HG02623 (cell line): Measurements from ENCODE around the gene SEPHS1.
"Not testable (repeated sequence)": the region's sequence is repeated elsewhere in the genome, so short reads cannot be mapped to it uniquely, and the experiment has no call there.

Experiments used
- ATAC-seq: cut with Tn5 transposase; IDR thresholded peaks from one replicate; pipeline ENCODE4 v1.9.1; 2021; ENCODE audit warnings: moderate library complexity; ENCODE audit not compliant: unreplicated experiment

SEPHS1 gene

GRCh38 chr10:13291821-13292773 is 56.0 kb downstream of the SEPHS1 start:
- ATAC-seq, result no peak

GRCh38 chr10:13291061-13291460 is 57.0 kb downstream of the SEPHS1 start:
- no peak for ATAC-seq

GRCh38 chr10:13284050-13284449 is 64.0 kb downstream of the SEPHS1 start:
- no peak for ATAC-seq

GRCh38 chr10:13282348-13282747 is 65.7 kb downstream of the SEPHS1 start:
- not testable (repeated sequence) for ATAC-seq

- ATAC-seq, result no peak
Measured at GRCh38 chr10:13276749-13277365, 71.2 kb downstream of the SEPHS1 start.

- ATAC-seq, result not testable (repeated sequence)
Measured at GRCh38 chr10:13276146-13276545, 71.9 kb downstream of the SEPHS1 start.

GRCh38 chr10:13272164-13272571 is 75.9 kb downstream of the SEPHS1 start:
- ATAC-seq, result no peak

GRCh38 chr10:13271552-13272163 is 76.4 kb downstream of the SEPHS1 start:
- no peak for ATAC-seq

GRCh38 chr10:13270877-13271551 is 77.1 kb downstream of the SEPHS1 start:
- ATAC-seq, result no peak

- ATAC-seq, result no peak
Measured at GRCh38 chr10:13268841-13269240, 79.3 kb downstream of the SEPHS1 start.

GRCh38 chr10:13268310-13268709 is 79.8 kb downstream of the SEPHS1 start:
- no peak for ATAC-seq
